ENCODE results near the gene SEC14L3. TPM values are rescaled to one million over a fixed set of nuclear protein-coding genes. Genes with fewer than 3 reads are reported as not detected.

Gene SEC14L3
- total RNA-seq, 1 experiment from 2014 or later: not detected

GRCh38 chr22:30511911-30512310 is 40.1 kb upstream of the SEC14L3 start:
- ATAC-seq (no peak), DNase-seq (ENCODE audit: low spot score) (no peak)
- Mint-ChIP-seq H3K27me3 (ENCODE audit: low read depth) (peaks cover 2% of the 10 kb centered on the region; the same call in 1 of the 2 replicates), H3K36me3 (no peaks in the 10 kb centered on the region), H3K4me3 (no peak overlapping the region), H3K4me1 (no peaks in the 10 kb centered on the region), H3K9me3 (peaks cover 20% of the 10 kb centered on the region), H3K27ac (no peak overlapping the region)
- POLR2A ChIA-PET: no interaction called here
- CTCF ChIA-PET: interaction anchor here (1.3 kb wide), 1 partner anchor 22 kb away, joined by 4 read pairs; no protein-coding TSS in a partner anchor
- peak; percentile 72 for TF ChIP-seq NFYB (CRISPR knock-in tag; conservative IDR thresholded peaks at IDR 0.05; ENCODE audit: low read depth)
- no peak for TF ChIP-seq ERG (CRISPR knock-in tag; IDR thresholded peaks at IDR 0.05)
- TF ChIP-seq ZNF219 (CRISPR knock-in tag; IDR thresholded peaks at IDR 0.05; ENCODE audit: borderline replicate concordance): no peak
- TF ChIP-seq HMGXB4 (CRISPR knock-in tag; IDR thresholded peaks at IDR 0.05): no peak
- no peak for TF ChIP-seq MAX (CRISPR knock-in tag; IDR thresholded peaks at IDR 0.05)
- no peak for TF ChIP-seq ZNF138 (CRISPR knock-in tag; conservative IDR thresholded peaks at IDR 0.05)
- no peak for TF ChIP-seq RELA (CRISPR knock-in tag; IDR thresholded peaks at IDR 0.05; ENCODE audit: borderline replicate concordance)

GRCh38 chr22:30511109-30511508 is 39.3 kb upstream of the SEC14L3 start:
- Mint-ChIP-seq H3K4me1 (no peaks in the 10 kb centered on the region), H3K27ac (no peak overlapping the region), H3K36me3 (no peaks in the 10 kb centered on the region), H3K4me3 (no peak overlapping the region), H3K9me3 (peaks cover 12% of the 10 kb centered on the region), H3K27me3 (ENCODE audit: low read depth) (peaks cover 2% of the 10 kb centered on the region; the same call in 1 of the 2 replicates)
- DNase-seq (ENCODE audit: low spot score) (no peak), ATAC-seq (no peak)
- POLR2A ChIA-PET: interaction anchor here (0.7 kb wide), 1 partner anchor 876 kb away, joined by 6 read pairs; no protein-coding TSS in a partner anchor
- CTCF ChIA-PET: interaction anchor here (1.2 kb wide), 1 partner anchor 21 kb away, joined by 3 read pairs; no protein-coding TSS in a partner anchor
- no peak for TF ChIP-seq GRHL2 (CRISPR knock-in tag; IDR thresholded peaks at IDR 0.05; ENCODE audit: insufficient replicate concordance, severe bottlenecking)
- no peak for TF ChIP-seq CREB1 (CRISPR knock-in tag; IDR thresholded peaks at IDR 0.05)
- TF ChIP-seq SMAD3 (CRISPR knock-in tag; IDR thresholded peaks at IDR 0.05; ENCODE audit: borderline replicate concordance): no peak
- TF ChIP-seq IRF1 (CRISPR knock-in tag; IDR thresholded peaks at IDR 0.05): no peak
- no peak for TF ChIP-seq RORB (CRISPR knock-in tag; IDR thresholded peaks at IDR 0.05)
- no peak for TF ChIP-seq NFATC4 (CRISPR knock-in tag; IDR thresholded peaks at IDR 0.05)
- no peak for TF ChIP-seq RELA (CRISPR knock-in tag; IDR thresholded peaks at IDR 0.05; ENCODE audit: borderline replicate concordance)
- no peak for TF ChIP-seq USF2 (CRISPR knock-in tag; IDR thresholded peaks at IDR 0.05)
- no peak for TF ChIP-seq ZBTB21 (CRISPR knock-in tag; IDR thresholded peaks at IDR 0.05; ENCODE audit: borderline replicate concordance)
- no peak for TF ChIP-seq FOXP1 (CRISPR knock-in tag; IDR thresholded peaks at IDR 0.05; ENCODE audit: borderline replicate concordance)
- no peak for TF ChIP-seq E2F5 (CRISPR knock-in tag; IDR thresholded peaks at IDR 0.05)
- TF ChIP-seq ZNF425 (CRISPR knock-in tag; conservative IDR thresholded peaks at IDR 0.05): no peak
- TF ChIP-seq PRDM15 (CRISPR knock-in tag; IDR thresholded peaks at IDR 0.05): no peak
- TF ChIP-seq FOXJ3 (CRISPR knock-in tag; IDR thresholded peaks at IDR 0.05; ENCODE audit: borderline replicate concordance): no peak

Measured in WTC11 (cell line).